GM23248 (cell line): ENCODE measurements around the gene SMG5.

Source experiments
- EZH2 ChIP-seq: fragments of 200-600 bp; sonication (generic); IDR thresholded peaks from 2 replicates; pipeline ENCODE4 v1.6.1; 2018; ENCODE audit warnings: antibody characterized with exemption, mild to moderate bottlenecking; ENCODE audit not compliant: insufficient read depth, poor library complexity, severe bottlenecking
- EZH2phosphoT487 ChIP-seq: fragments of 200-600 bp; sonication (generic); IDR thresholded peaks from 2 replicates; pipeline ENCODE4 v1.6.1; 2018; ENCODE audit warnings: antibody characterized with exemption, moderate library complexity, mild to moderate bottlenecking, low read depth; ENCODE audit not compliant: insufficient read depth

- TF ChIP-seq EZH2 (no peak), EZH2phosphoT487 (no peak)
Measured at GRCh38 chr1:156281281-156281680, 1.3 kb downstream of the SMG5 start.
